Measurements from ENCODE around the gene ASPG. TPM values are rescaled to one million over a fixed set of nuclear protein-coding genes. Genes with fewer than 3 reads are reported as not detected.

The ASPG gene
- total RNA-seq, 1 donor from 2014 or later = not detected

DNA sequence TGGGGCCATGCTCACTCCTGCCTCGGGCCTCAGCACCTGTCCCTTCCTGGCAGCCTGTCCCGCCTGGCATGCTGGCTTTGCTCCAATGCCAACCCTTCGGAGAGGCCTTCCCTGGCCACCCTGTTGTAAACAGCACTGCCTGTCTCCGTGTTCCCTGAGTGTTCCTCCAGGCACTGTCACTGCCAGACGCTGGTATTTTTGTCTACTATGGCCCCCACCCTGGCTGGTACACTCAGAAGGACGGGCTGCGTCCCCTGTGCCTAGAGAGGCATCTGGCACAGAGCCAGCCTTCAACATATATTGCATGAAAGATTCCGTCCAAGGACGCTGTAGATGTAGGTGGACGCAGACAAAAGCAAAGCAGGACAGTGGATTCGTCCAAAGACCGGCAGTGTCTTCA lies 2.7 kb upstream of the ASPG start:
- TF ChIP-seq, protein P1, sequence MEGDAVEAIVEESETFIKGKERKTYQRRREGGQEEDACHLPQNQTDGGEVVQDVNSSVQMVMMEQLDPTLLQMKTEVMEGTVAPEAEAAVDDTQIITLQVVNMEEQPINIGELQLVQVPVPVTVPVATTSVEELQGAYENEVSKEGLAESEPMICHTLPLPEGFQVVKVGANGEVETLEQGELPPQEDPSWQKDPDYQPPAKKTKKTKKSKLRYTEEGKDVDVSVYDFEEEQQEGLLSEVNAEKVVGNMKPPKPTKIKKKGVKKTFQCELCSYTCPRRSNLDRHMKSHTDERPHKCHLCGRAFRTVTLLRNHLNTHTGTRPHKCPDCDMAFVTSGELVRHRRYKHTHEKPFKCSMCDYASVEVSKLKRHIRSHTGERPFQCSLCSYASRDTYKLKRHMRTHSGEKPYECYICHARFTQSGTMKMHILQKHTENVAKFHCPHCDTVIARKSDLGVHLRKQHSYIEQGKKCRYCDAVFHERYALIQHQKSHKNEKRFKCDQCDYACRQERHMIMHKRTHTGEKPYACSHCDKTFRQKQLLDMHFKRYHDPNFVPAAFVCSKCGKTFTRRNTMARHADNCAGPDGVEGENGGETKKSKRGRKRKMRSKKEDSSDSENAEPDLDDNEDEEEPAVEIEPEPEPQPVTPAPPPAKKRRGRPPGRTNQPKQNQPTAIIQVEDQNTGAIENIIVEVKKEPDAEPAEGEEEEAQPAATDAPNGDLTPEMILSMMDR (IDR thresholded peaks at IDR 0.05; ENCODE audit: insufficient read depth, low read length, poor library complexity, severe bottlenecking) = no peak
- H3K4me3 ChIP-seq (ENCODE audit: low read depth, low read length) = no peak overlapping the region
- peaks cover 35% of the 10 kb centered on the region for H3K27me3 ChIP-seq (ENCODE audit: control insufficient read depth, insufficient read depth, low read length)
- no peaks in the 10 kb centered on the region for H3K36me3 ChIP-seq (ENCODE audit: control insufficient read depth, insufficient read depth, low read length)
- no peak for DNase-seq (ENCODE audit: low read depth)

DNA sequence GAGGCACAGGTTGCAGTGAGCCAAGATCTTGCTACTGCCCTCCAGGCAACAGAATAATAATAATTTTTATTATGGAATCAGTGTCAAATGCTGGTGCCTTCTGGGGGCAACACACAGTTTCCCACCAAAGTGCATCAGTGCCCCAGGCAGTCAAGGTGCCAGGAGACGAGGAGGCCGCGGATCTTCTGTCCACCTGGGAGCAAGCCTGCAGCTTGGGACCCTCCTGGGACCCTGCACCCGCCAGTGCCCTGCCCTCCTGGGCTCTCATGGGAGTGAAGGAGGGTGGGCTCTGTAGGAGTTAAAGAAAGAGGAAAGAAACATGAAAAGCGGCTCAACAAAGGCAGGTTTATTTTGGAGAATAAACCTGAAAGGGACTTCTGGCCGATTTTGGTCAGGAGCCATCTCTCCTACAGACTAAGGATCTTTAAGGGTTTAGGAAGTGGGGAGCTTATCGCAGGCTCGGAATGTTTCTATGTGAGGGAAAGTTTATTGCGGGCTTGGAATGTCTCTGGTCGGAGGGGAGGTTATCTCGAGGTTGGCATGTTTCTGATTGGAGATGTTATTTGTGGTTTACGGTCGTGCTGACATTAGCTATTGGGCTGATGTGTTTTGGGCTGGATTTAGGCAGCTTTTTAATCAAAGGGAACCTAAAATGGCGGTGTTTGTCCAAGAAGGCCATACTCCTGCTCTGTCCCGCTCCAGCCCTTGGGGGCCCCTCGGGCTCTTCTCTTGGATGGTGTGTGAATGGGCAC lies 1.1 kb upstream of the ASPG start:
- no peak for DNase-seq (ENCODE audit: low read depth)
- H3K4me3 ChIP-seq (ENCODE audit: low read depth, low read length) = no peak overlapping the region
- H3K36me3 ChIP-seq (ENCODE audit: control insufficient read depth, insufficient read depth, low read length) = no peaks in the 10 kb centered on the region
- H3K27me3 ChIP-seq (ENCODE audit: control insufficient read depth, insufficient read depth, low read length) = peaks cover 39% of the 10 kb centered on the region
- TF ChIP-seq, protein P1 (IDR thresholded peaks at IDR 0.05; ENCODE audit: insufficient read depth, low read length, poor library complexity, severe bottlenecking) = no peak

DNA sequence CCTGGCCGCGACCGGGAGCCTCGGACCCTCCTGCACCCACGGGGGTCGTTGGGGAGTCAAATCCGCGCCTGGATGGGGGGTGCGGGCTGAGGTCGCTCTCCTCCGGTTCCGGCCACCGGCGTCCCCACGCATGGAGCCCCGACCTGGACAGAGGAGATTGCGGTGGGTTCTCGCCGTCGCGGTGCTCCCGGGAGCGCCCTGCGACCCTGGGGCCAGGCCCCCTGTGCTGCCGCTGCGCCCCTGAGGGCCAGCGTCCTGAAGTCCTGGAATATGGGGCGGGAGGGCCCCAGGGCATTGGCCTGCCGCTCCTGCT lies 345 bp downstream of the ASPG start:
- Histone ChIP-seq H3K4me3 (ENCODE audit: low read depth, low read length) (no peak overlapping the region), H3K27me3 (ENCODE audit: control insufficient read depth, insufficient read depth, low read length) (peaks cover 41% of the 10 kb centered on the region), H3K36me3 (ENCODE audit: control insufficient read depth, insufficient read depth, low read length) (no peaks in the 10 kb centered on the region)
- DNase-seq (ENCODE audit: low read depth) = no peak
- TF ChIP-seq, protein P1 (IDR thresholded peaks at IDR 0.05; ENCODE audit: insufficient read depth, low read length, poor library complexity, severe bottlenecking) = no peak

DNA sequence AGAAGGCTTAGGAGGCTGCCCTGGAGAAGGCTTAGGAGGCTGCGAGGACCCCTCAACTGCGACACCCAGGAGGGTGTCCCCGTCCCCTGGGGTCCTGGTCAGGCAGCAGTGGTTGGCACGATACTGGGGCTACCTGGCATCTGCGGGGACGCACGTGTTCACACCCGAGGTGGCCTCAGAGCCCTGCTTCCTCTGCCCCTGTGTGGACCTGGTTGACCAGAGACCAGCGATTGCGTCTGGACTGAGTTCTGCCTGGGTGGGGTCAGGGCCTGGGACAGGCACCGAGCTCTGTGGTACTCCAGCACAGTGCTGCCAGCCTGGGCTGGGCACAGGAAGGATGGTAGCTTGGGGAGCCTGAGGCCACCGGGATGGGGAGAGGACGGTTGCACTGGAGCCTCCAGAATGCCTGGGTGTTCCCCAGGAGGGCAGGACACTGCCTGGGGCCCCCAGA lies 735 bp downstream of the ASPG start:
- Histone ChIP-seq H3K4me3 (ENCODE audit: low read depth, low read length) (no peak overlapping the region), H3K27me3 (ENCODE audit: control insufficient read depth, insufficient read depth, low read length) (peaks cover 45% of the 10 kb centered on the region)
- DNase-seq (ENCODE audit: low read depth) = no peak

DNA sequence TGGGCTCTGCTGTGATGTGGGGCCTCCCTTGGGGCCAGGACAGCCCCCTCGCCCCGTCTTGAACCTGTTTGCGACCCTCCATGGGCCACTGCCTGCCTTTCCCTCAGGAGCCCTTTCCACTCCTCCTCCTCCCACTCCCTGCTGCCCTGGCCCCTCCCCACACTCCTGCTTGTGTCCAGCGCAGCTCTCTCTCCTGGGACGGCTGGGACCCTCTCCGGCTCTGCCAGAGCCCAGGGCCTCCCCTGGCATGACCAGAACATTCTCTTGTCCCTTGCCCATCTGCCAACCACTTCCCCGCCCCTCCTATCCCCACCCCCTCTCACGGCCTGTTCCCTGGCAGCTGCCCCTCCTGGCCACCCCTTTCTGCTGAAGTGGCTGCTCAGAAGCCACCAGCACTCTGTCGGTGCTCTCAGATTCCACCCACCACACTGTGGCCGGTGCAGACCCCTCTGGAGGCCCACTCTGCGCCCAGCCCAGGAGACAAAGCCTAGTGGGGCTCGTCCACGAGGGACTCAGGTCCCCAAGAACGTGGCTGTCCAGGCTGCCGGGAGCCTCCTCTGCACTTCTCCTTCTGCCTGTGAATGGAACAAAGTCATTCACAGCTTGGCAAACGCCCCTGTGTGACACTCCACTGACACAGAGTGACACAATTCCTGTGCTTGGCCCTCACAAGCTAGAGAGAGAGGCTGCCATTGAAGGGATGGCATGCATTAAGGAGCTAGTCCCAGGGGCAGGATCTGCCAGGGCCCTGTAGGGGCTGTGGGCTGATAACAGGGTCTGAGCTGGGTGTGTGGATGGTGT lies 1.4 kb downstream of the ASPG start:
- TF ChIP-seq, protein P1 (IDR thresholded peaks at IDR 0.05; ENCODE audit: insufficient read depth, low read length, poor library complexity, severe bottlenecking) = no peak
- DNase-seq (ENCODE audit: low read depth) = no peak
- Histone ChIP-seq H3K4me3 (ENCODE audit: low read depth, low read length) (no peak overlapping the region), H3K27me3 (ENCODE audit: control insufficient read depth, insufficient read depth, low read length) (peaks cover 47% of the 10 kb centered on the region), H3K36me3 (ENCODE audit: control insufficient read depth, insufficient read depth, low read length) (no peaks in the 10 kb centered on the region)

More for the DNA sequence above, 735 bp downstream of the ASPG start:
- TF ChIP-seq, protein P1 (IDR thresholded peaks at IDR 0.05; ENCODE audit: insufficient read depth, low read length, poor library complexity, severe bottlenecking) = no peak
- H3K36me3 ChIP-seq (ENCODE audit: control insufficient read depth, insufficient read depth, low read length) = no peaks in the 10 kb centered on the region
